T-helper 2 cell treated with Interferon-gamma antibody and Interleukin-4, amounts not matched to agents 5 μg/mL and 100 μg/mL, for 36 hours (primary cell): ENCODE results near the gene CTNNA1.

Source experiments
- DNase-seq: peaks from one replicate; pipeline ENCODE4 v3.0.0; 2021; ENCODE audit warnings: low spot score
- H3K27ac Mint-ChIP-seq: one replicate; pipeline ENCODE4 v1.8.0; 2021; ENCODE audit warnings: mild to moderate bottlenecking, mixed read lengths
- H3K27me3 Mint-ChIP-seq: one replicate; pipeline ENCODE4 v1.8.0; 2021; ENCODE audit warnings: low read depth, mixed read lengths
- H3K36me3 Mint-ChIP-seq: one replicate; pipeline ENCODE4 v1.8.0; 2021; ENCODE audit warnings: low read depth, mixed read lengths
- H3K4me1 Mint-ChIP-seq: one replicate; pipeline ENCODE4 v1.8.0; 2021; ENCODE audit warnings: low read depth, mixed read lengths
- H3K4me3 Mint-ChIP-seq: one replicate; pipeline ENCODE4 v1.8.0; 2022; ENCODE audit warnings: mild to moderate bottlenecking, moderate library complexity, mixed read lengths
- H3K9me3 Mint-ChIP-seq: one replicate; pipeline ENCODE4 v1.8.0; 2021; ENCODE audit warnings: mixed read lengths

CTNNA1 gene

GRCh38 chr5:138963763-138964371 is 210.6 kb downstream of the CTNNA1 start:
- Mint-ChIP-seq H3K27me3 (no peaks in the 10 kb centered on the region), H3K27ac (no peak overlapping the region), H3K4me1 (no peaks in the 10 kb centered on the region), H3K4me3 (no peak overlapping the region), H3K9me3 (no peaks in the 10 kb centered on the region), H3K36me3 (no peaks in the 10 kb centered on the region)
- DNase-seq = no peak

GRCh38 chr5:138964647-138965201 is 211.5 kb downstream of the CTNNA1 start:
- H3K27ac Mint-ChIP-seq = no peak overlapping the region

GRCh38 chr5:138965626-138966025 is 212.4 kb downstream of the CTNNA1 start:
- H3K27ac Mint-ChIP-seq = no peak overlapping the region
- no peaks in the 10 kb centered on the region for H3K27me3 Mint-ChIP-seq
- DNase-seq = no peak
- H3K36me3 Mint-ChIP-seq = no peaks in the 10 kb centered on the region
- no peaks in the 10 kb centered on the region for H3K9me3 Mint-ChIP-seq
- no peak overlapping the region for H3K4me3 Mint-ChIP-seq
- no peaks in the 10 kb centered on the region for H3K4me1 Mint-ChIP-seq

More at GRCh38 chr5:138964647-138965201, 211.5 kb downstream of the CTNNA1 start:
- DNase-seq = no peak
- Mint-ChIP-seq H3K4me3 (no peak overlapping the region), H3K27me3 (no peaks in the 10 kb centered on the region), H3K9me3 (no peaks in the 10 kb centered on the region), H3K4me1 (no peaks in the 10 kb centered on the region), H3K36me3 (no peaks in the 10 kb centered on the region)

- no peaks in the 10 kb centered on the region for H3K4me1 Mint-ChIP-seq
- H3K9me3 Mint-ChIP-seq = no peaks in the 10 kb centered on the region
- H3K27me3 Mint-ChIP-seq = no peaks in the 10 kb centered on the region
- no peaks in the 10 kb centered on the region for H3K36me3 Mint-ChIP-seq
- H3K4me3 Mint-ChIP-seq = no peak overlapping the region
- no peak overlapping the region for H3K27ac Mint-ChIP-seq
- DNase-seq = no peak
Observed at GRCh38 chr5:138966236-138966985, 213.2 kb downstream of the CTNNA1 start.

GRCh38 chr5:138967791-138968448 is 214.7 kb downstream of the CTNNA1 start:
- no peaks in the 10 kb centered on the region for H3K4me1 Mint-ChIP-seq
- H3K27me3 Mint-ChIP-seq = no peaks in the 10 kb centered on the region
- DNase-seq = no peak
- H3K4me3 Mint-ChIP-seq = no peak overlapping the region
- H3K27ac Mint-ChIP-seq = no peak overlapping the region
- no peaks in the 10 kb centered on the region for H3K9me3 Mint-ChIP-seq
- no peaks in the 10 kb centered on the region for H3K36me3 Mint-ChIP-seq

GRCh38 chr5:138968601-138969000 is 215.4 kb downstream of the CTNNA1 start:
- Mint-ChIP-seq H3K36me3 (no peaks in the 10 kb centered on the region), H3K27me3 (no peaks in the 10 kb centered on the region), H3K27ac (no peak overlapping the region), H3K4me3 (no peak overlapping the region), H3K4me1 (no peaks in the 10 kb centered on the region), H3K9me3 (no peaks in the 10 kb centered on the region)
- DNase-seq = no peak

GRCh38 chr5:138969323-138970002 is 216.2 kb downstream of the CTNNA1 start:
- Mint-ChIP-seq H3K4me1 (no peaks in the 10 kb centered on the region), H3K4me3 (no peak overlapping the region), H3K36me3 (no peaks in the 10 kb centered on the region), H3K27ac (no peak overlapping the region), H3K9me3 (no peaks in the 10 kb centered on the region), H3K27me3 (no peaks in the 10 kb centered on the region)
- no peak for DNase-seq

GRCh38 chr5:138972230-138972629 is 219.0 kb downstream of the CTNNA1 start:
- no peaks in the 10 kb centered on the region for H3K27me3 Mint-ChIP-seq
- no peaks in the 10 kb centered on the region for H3K9me3 Mint-ChIP-seq
- H3K27ac Mint-ChIP-seq = no peak overlapping the region
- DNase-seq = no peak
- peaks cover 14% of the 10 kb centered on the region for H3K4me1 Mint-ChIP-seq
- no peak overlapping the region for H3K4me3 Mint-ChIP-seq
- H3K36me3 Mint-ChIP-seq = no peaks in the 10 kb centered on the region

GRCh38 chr5:138972836-138973235 is 219.6 kb downstream of the CTNNA1 start:
- H3K36me3 Mint-ChIP-seq = no peaks in the 10 kb centered on the region
- H3K4me3 Mint-ChIP-seq = no peak overlapping the region
- H3K9me3 Mint-ChIP-seq = no peaks in the 10 kb centered on the region
- no peak for DNase-seq
- no peak overlapping the region for H3K27ac Mint-ChIP-seq
- H3K27me3 Mint-ChIP-seq = no peaks in the 10 kb centered on the region
- peaks cover 19% of the 10 kb centered on the region for H3K4me1 Mint-ChIP-seq

- peaks cover 2% of the 10 kb centered on the region for H3K36me3 Mint-ChIP-seq
- no peak for DNase-seq
- H3K27me3 Mint-ChIP-seq = no peaks in the 10 kb centered on the region
- H3K9me3 Mint-ChIP-seq = no peaks in the 10 kb centered on the region
- H3K4me1 Mint-ChIP-seq = peaks cover 26% of the 10 kb centered on the region
- no peak overlapping the region for H3K4me3 Mint-ChIP-seq
- H3K27ac Mint-ChIP-seq = no peak overlapping the region
Observed at GRCh38 chr5:138974227-138975063, 221.2 kb downstream of the CTNNA1 start.

- no peak for DNase-seq
- Mint-ChIP-seq H3K27ac (no peak overlapping the region), H3K4me1 (peaks cover 34% of the 10 kb centered on the region)
Observed at GRCh38 chr5:138975098-138975847, 222.0 kb downstream of the CTNNA1 start.

GRCh38 chr5:138978080-138978479 is 224.9 kb downstream of the CTNNA1 start:
- Mint-ChIP-seq H3K4me1 (peaks cover 54% of the 10 kb centered on the region), H3K27ac (no peak overlapping the region), H3K27me3 (no peaks in the 10 kb centered on the region), H3K9me3 (no peaks in the 10 kb centered on the region), H3K36me3 (peaks cover 5% of the 10 kb centered on the region), H3K4me3 (no peak overlapping the region)
- no peak for DNase-seq

More at GRCh38 chr5:138975098-138975847, 222.0 kb downstream of the CTNNA1 start:
- H3K4me3 Mint-ChIP-seq = no peak overlapping the region
- H3K9me3 Mint-ChIP-seq = no peaks in the 10 kb centered on the region
- no peaks in the 10 kb centered on the region for H3K27me3 Mint-ChIP-seq
- peaks cover 5% of the 10 kb centered on the region for H3K36me3 Mint-ChIP-seq
